Esophagus squamous epithelium (tissue), 5 donors: ENCODE measurements around the gene SLITRK2. TPM values are rescaled to one million over a fixed set of nuclear protein-coding genes. Genes with fewer than 3 reads are reported as not detected.

Source experiments
- DNase-seq: peaks from one replicate; lab custom pipeline; 2025; lab: John Stamatoyannopoulos, UW
- H3K27ac ChIP-seq, 4 donors: fragments of 200-600 bp; sonication (generic); one replicate each; pipeline ENCODE4 v1.5.1; 2016 to 2019; ENCODE audit warnings: mild to moderate bottlenecking in 1 of 4
- H3K27me3 ChIP-seq, 4 donors: fragments of 200-600 bp; sonication (generic); 1 replicate in 3 of 4; 2 replicates in 1 of 4; pipeline versions ENCODE4 v1.5.1 to v1.6.0; 2017 to 2021; ENCODE audit warnings: antibody characterized with exemption in 1 of 4
- H3K36me3 ChIP-seq, 3 donors: fragments of 200-600 bp; sonication (generic); one replicate each; pipeline ENCODE4 v1.5.1; 2016 to 2019
- H3K4me1 ChIP-seq, 3 donors: fragments of 200-600 bp; sonication (generic); one replicate each; pipeline ENCODE4 v1.5.1; 2017 to 2019
- H3K4me3 ChIP-seq, 4 donors: fragments of 200-600 bp; sonication (generic); 1 replicate in 3 of 4; 2 replicates in 1 of 4; pipeline ENCODE4 v1.5.1; 2016 to 2019; ENCODE audit warnings: mild to moderate bottlenecking in 2 of 4, moderate library complexity in 1 of 4
- H3K9me3 ChIP-seq, 3 donors: fragments of 200-600 bp; sonication (generic); one replicate each; pipeline ENCODE4 v1.5.1; 2016 to 2019
- POLR2A ChIP-seq, 4 donors: fragments of 450-650 bp; IDR thresholded peaks; one replicate each; pipeline ENCODE4 v1.6.1; 2017; ENCODE audit warnings: antibody characterized with exemption in 4 of 4, mild to moderate bottlenecking in 4 of 4, moderate library complexity in 3 of 4
- WGBS, 2 donors: methylation state at CpG; one replicate each; pipeline ENCODE4 v1.1.5; 2018; 5-methylcytosine and 5-hydroxymethylcytosine counted together
- intact Hi-C: fragments of 100-400 bp; cut with DNase I; formaldehyde crosslinking; loops from one replicate; pipeline ENCODE4 v1.15.0; 2022
- total RNA-seq, 4 donors: library from RNA; depleted of rRNA; stranded (reverse); fragments of >200 nt; gene quantifications; one replicate each; pipeline ENCODE4 v1.1.0, GENCODE V29; 2016
- TF ChIP-seq, protein P1 (sequence below), 6 experiments: fragments of 450-650 bp in 4 of 6; fragments of 200-600 bp in 2 of 6; sonication (generic) in 2 of 6; IDR thresholded peaks; one replicate each; pipeline ENCODE4 v1.5.1; 2016 to 2019; ENCODE audit warnings: antibody characterized with exemption in 6 of 6, mild to moderate bottlenecking in 4 of 6, moderate library complexity in 4 of 6
- donor health status: DM: yes; HTN: yes; CAD: no.

Gene SLITRK2
- total RNA-seq, 4 donors from 2014 or later, result under 0.01 TPM; not detected in 3

DNA sequence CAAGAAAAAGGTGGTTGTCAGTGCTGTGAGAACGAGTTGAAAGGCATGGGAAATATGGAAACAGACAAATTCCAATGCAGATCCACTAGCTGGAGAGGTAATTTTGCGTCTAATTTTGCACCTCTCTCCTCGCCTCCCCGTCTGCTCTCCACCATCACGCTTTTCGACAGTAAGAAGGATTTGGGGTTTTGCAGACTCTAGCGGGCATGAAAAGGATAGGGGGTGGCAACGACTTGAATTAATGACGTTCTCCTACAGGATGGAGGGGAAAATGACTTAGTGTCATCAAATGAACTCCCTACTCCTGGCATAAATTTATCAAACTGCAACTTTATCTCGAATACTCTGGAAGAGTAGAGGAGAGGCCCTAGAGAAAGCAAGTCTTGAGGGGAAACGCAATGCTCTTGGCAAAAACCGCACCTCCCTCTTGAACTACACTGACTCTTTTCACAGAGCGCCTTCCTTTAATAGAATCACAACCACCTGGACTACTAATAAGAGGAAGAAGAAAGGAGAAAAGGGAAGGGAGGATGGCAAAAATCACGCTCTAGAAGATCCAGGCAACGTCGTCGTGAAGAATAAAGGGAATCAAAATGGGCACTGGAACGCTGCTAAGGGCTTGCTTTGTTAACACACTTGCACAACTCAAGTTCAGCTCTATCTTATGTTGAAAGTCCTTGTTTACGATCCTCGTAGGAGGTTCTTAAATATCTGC, 871 bp upstream of the SLITRK2 start:
- TF ChIP-seq, protein P1, sequence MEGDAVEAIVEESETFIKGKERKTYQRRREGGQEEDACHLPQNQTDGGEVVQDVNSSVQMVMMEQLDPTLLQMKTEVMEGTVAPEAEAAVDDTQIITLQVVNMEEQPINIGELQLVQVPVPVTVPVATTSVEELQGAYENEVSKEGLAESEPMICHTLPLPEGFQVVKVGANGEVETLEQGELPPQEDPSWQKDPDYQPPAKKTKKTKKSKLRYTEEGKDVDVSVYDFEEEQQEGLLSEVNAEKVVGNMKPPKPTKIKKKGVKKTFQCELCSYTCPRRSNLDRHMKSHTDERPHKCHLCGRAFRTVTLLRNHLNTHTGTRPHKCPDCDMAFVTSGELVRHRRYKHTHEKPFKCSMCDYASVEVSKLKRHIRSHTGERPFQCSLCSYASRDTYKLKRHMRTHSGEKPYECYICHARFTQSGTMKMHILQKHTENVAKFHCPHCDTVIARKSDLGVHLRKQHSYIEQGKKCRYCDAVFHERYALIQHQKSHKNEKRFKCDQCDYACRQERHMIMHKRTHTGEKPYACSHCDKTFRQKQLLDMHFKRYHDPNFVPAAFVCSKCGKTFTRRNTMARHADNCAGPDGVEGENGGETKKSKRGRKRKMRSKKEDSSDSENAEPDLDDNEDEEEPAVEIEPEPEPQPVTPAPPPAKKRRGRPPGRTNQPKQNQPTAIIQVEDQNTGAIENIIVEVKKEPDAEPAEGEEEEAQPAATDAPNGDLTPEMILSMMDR (IDR thresholded peaks at IDR 0.05), result no peak
- DNase-seq, result no peak
- Histone ChIP-seq H3K4me3 (peak overlapping the region in 1 of 4 donors; percentile 28), H3K27me3 (peaks cover 0 to 51% (median 1%) of the 10 kb centered on the region in 4 donors), H3K4me1 (peaks cover 0 to 9% (median 0%) of the 10 kb centered on the region in 3 donors), H3K9me3 (no peaks in the 10 kb centered on the region), H3K36me3 (no peaks in the 10 kb centered on the region), H3K27ac (no peak overlapping the region)
- 18 to 32% methylated on average over 20 of the region's 20 CpGs for WGBS, 2 donors
- intact Hi-C loops, result no loop called here

DNA sequence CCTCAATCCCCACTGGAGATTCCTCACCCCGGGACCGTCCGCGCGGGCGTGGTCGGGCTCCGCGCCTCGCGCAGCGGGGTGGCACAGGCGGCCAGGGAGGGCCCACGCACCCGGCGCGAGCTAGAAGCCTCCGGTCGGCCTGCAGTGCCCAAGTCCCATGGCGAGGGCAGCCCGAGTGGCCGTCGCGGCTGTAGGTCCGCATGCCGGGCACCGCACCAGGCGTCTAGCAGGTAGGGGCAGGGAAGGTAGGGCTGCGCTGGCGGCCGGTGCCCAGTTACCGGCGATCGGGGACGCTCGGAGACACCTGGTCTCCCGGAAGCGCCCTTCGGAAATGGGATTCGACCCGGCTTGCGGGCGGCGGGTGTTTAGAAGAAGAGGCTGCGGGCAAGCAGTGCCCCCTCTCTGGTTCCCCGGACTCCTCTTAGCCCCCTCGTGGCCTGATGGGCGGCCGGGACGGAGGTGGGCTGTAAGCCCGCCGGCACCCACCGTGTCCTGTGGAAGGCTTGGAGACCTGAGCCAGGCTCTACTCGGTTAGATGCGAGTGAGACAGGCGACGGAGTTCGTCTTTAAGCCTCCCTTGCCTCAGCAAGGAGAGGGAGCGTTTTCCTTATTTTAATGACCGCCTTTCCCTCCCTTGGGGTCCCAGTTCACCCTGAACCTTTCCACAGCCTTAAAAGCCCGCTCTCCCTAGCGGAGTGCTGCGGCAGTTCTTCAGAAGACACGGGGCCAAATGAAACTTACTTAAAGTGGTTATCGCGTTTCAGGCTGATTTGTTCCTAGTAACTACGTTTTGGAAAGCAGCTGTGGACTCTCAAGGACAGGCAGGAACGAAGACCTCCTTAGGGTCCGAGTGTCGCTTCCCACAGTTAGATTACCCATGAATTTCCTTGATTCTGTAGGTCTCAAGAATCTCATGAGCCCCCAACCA, 821 bp downstream of the SLITRK2 start:
- H3K4me1 ChIP-seq, result peaks cover 0 to 9% (median 0%) of the 10 kb centered on the region in 3 donors
- H3K4me3 ChIP-seq, result peak overlapping the region in 2 of 4 donors; percentile 30 to 38
- no peaks in the 10 kb centered on the region for H3K36me3 ChIP-seq
- no peak for DNase-seq
- no peak overlapping the region for H3K27ac ChIP-seq
- no peak for TF ChIP-seq POLR2A (IDR thresholded peaks at IDR 0.05)
- TF ChIP-seq, protein P1 (IDR thresholded peaks at IDR 0.05), result no peak
- intact Hi-C loops, result no loop called here
- H3K27me3 ChIP-seq, result peaks cover 0 to 63% (median 4%) of the 10 kb centered on the region in 4 donors
- no peaks in the 10 kb centered on the region for H3K9me3 ChIP-seq
- WGBS, 2 donors, result 7 to 32% methylated on average over 5 to 20 of the region's 70 CpGs

DNA sequence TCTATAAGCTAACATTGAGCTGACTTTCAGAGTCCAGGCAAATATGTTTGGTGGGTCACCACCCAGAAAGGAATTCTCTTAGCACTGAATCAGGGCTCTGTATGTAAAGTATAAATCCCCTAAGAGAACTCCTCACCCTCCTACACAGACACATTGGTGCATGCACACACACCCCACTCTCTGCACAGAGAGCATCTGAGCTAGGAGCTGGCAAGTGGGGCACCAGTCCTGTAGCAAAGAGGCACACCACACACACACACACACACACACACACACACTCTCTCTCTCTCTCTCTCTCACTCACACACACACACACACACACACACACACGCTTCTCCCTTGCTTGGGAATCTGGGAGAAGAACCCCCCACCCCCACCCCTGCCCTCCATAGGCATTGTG, 3.2 kb downstream of the SLITRK2 start:
- Histone ChIP-seq H3K4me3 (no peak overlapping the region), H3K27ac (no peak overlapping the region), H3K27me3 (peaks cover 0 to 63% (median 4%) of the 10 kb centered on the region in 4 donors), H3K36me3 (no peaks in the 10 kb centered on the region), H3K9me3 (no peaks in the 10 kb centered on the region), H3K4me1 (peaks cover 0 to 9% (median 0%) of the 10 kb centered on the region in 3 donors)
- intact Hi-C loops, result no loop called here
- TF ChIP-seq, protein P1 (IDR thresholded peaks at IDR 0.05), result no peak
- TF ChIP-seq POLR2A (IDR thresholded peaks at IDR 0.05), result no peak
- no peak for DNase-seq
- no CpG with 5 or more reads among the region's 1 CpG for WGBS, 2 donors

DNA sequence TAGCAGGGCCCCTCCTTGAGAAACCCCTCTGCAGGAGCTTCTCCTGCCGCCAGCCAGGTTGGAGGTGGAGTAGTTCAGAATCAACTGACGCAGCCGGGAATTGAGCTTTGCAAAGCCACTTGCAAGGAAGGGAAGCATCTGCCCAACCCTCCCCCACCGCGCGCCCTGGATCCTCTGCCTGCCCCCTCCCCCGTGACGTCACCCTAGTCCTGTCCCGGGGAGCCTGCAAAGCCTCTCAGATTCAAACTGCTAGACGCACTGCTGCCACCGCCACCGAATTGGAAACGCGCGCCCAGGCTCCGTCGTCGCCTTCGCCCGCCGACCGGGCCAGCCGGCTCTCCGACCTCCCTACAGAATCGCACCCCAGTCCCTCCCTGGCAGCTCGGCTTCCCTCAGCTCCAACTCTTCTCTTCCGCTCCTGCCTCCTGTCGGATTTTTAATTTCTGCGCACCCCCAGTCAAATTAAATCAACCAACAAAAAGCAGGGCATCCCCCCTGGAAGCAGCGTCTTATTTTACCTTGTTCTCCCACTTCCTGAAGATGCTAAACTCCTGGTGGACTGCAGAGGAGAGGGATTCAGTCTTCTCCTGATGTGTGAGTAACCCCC, 3.8 kb downstream of the SLITRK2 start:
- Histone ChIP-seq H3K4me3 (no peak overlapping the region), H3K9me3 (no peaks in the 10 kb centered on the region), H3K4me1 (peaks cover 0 to 9% (median 0%) of the 10 kb centered on the region in 3 donors), H3K27ac (no peak overlapping the region), H3K36me3 (no peaks in the 10 kb centered on the region), H3K27me3 (peaks cover 0 to 62% (median 4%) of the 10 kb centered on the region in 4 donors)
- TF ChIP-seq, protein P1 (IDR thresholded peaks at IDR 0.05), result no peak
- no peak for TF ChIP-seq POLR2A (IDR thresholded peaks at IDR 0.05)
- DNase-seq, result no peak
- WGBS, 2 donors, result 5 to 43% methylated on average over 3 to 21 of the region's 30 CpGs
- intact Hi-C loops, result no loop called here
